ENCODE data around the gene LEPR. TPM values are rescaled to one million over a fixed set of nuclear protein-coding genes. Genes with fewer than 3 reads are reported as not detected.

Gene LEPR
- total RNA-seq, 1 donor from 2014 or later, result 8.9 TPM

DNA sequence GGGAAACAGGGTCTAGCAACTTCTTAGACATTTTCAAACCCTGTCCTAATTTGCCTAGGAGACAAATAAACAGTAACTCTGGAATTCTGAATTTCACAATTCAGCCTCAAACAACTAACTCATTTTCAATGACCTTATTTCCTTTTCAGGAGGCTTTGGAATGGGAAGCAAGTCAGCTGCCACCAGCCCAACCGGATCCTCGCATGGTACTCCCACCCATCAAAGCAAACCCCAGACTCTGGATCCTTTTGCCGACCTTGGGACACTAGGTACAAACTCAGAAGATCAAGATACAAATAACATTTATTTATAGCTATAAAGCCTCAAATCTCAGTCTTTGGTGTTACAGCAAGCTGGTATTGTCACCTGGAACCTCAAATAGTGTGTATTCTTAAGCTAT, 18.9 kb upstream of the LEPR start:
- Mint-ChIP-seq H3K27ac (ENCODE audit: unreplicated experiment) (no peak overlapping the region), H3K36me3 (ENCODE audit: low read depth, unreplicated experiment) (peaks cover 10% of the 10 kb centered on the region), H3K4me3 (ENCODE audit: unreplicated experiment) (no peak overlapping the region), H3K27me3 (ENCODE audit: low read depth, unreplicated experiment) (no peaks in the 10 kb centered on the region), H3K9me3 (ENCODE audit: unreplicated experiment) (peaks cover 3% of the 10 kb centered on the region), H3K4me1 (ENCODE audit: low read depth, unreplicated experiment) (peaks cover 2% of the 10 kb centered on the region)
- TF ChIP-seq, protein P1, sequence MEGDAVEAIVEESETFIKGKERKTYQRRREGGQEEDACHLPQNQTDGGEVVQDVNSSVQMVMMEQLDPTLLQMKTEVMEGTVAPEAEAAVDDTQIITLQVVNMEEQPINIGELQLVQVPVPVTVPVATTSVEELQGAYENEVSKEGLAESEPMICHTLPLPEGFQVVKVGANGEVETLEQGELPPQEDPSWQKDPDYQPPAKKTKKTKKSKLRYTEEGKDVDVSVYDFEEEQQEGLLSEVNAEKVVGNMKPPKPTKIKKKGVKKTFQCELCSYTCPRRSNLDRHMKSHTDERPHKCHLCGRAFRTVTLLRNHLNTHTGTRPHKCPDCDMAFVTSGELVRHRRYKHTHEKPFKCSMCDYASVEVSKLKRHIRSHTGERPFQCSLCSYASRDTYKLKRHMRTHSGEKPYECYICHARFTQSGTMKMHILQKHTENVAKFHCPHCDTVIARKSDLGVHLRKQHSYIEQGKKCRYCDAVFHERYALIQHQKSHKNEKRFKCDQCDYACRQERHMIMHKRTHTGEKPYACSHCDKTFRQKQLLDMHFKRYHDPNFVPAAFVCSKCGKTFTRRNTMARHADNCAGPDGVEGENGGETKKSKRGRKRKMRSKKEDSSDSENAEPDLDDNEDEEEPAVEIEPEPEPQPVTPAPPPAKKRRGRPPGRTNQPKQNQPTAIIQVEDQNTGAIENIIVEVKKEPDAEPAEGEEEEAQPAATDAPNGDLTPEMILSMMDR (IDR thresholded peaks at IDR 0.05; ENCODE audit: insufficient read depth, low read depth, low read length), result no peak
- no peak for TF ChIP-seq EZH2 (IDR thresholded peaks at IDR 0.05; ENCODE audit: insufficient read depth, low read length)
- Histone ChIP-seq H3K9me3 (ENCODE audit: insufficient read depth, low read depth, low read length) (no peaks in the 10 kb centered on the region), H3K4me2 (ENCODE audit: low read length) (no peak overlapping the region), H2AFZ (ENCODE audit: low read depth, low read length) (no peak overlapping the region), H4K20me1 (ENCODE audit: insufficient read depth, low read length) (no peaks in the 10 kb centered on the region), H3K4me3 (ENCODE audit: insufficient read depth, low read depth, low read length) (no peak overlapping the region), H3K9ac (ENCODE audit: low read length) (no peak overlapping the region), H3K36me3 (ENCODE audit: insufficient read depth, low read length) (no peaks in the 10 kb centered on the region), H3K27me3 (ENCODE audit: insufficient read depth, low read length) (no peaks in the 10 kb centered on the region), H3K4me1 (ENCODE audit: insufficient read depth, low read length) (no peaks in the 10 kb centered on the region), H3K27ac (ENCODE audit: low read depth, low read length) (no peak overlapping the region), H3K79me2 (ENCODE audit: insufficient read depth, low read length) (no peaks in the 10 kb centered on the region)
- DNase-seq (ENCODE audit: low read depth), result no peak
- FAIRE-seq, result no peak

DNA sequence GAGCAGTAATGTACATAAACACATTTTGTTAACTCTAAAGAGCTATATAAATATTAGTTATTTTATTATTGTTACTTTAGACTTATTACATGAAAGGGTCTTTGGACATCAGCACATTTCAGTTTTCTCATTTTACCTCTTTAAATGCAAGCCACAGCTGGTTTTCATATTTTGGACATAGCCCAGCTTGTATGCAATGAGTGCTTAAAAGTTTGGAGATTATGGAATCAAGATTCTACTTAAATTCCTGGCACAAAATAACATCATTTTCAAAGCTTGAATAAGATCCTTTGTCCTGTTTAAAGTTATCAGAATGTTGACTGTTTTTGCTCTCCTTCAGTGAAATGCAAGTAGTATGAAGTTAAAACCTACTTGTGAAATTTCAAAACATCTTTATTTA, 15.5 kb upstream of the LEPR start:
- Histone ChIP-seq H4K20me1 (ENCODE audit: insufficient read depth, low read length) (no peaks in the 10 kb centered on the region), H2AFZ (ENCODE audit: low read depth, low read length) (no peak overlapping the region), H3K36me3 (ENCODE audit: insufficient read depth, low read length) (no peaks in the 10 kb centered on the region), H3K4me3 (ENCODE audit: insufficient read depth, low read depth, low read length) (no peak overlapping the region), H3K27ac (ENCODE audit: low read depth, low read length) (no peak overlapping the region), H3K4me1 (ENCODE audit: insufficient read depth, low read length) (no peaks in the 10 kb centered on the region), H3K27me3 (ENCODE audit: insufficient read depth, low read length) (no peaks in the 10 kb centered on the region), H3K9ac (ENCODE audit: low read length) (no peak overlapping the region), H3K79me2 (ENCODE audit: insufficient read depth, low read length) (no peaks in the 10 kb centered on the region), H3K4me2 (ENCODE audit: low read length) (no peak overlapping the region), H3K9me3 (ENCODE audit: insufficient read depth, low read depth, low read length) (no peaks in the 10 kb centered on the region)
- peaks cover 3% of the 10 kb centered on the region for H3K9me3 Mint-ChIP-seq (ENCODE audit: unreplicated experiment)
- TF ChIP-seq, protein P1 (IDR thresholded peaks at IDR 0.05; ENCODE audit: insufficient read depth, low read depth, low read length), result no peak
- no peak for TF ChIP-seq EZH2 (IDR thresholded peaks at IDR 0.05; ENCODE audit: insufficient read depth, low read length)
- peaks cover 6% of the 10 kb centered on the region for H3K4me1 Mint-ChIP-seq (ENCODE audit: low read depth, unreplicated experiment)
- H3K36me3 Mint-ChIP-seq (ENCODE audit: low read depth, unreplicated experiment), result peaks cover 12% of the 10 kb centered on the region
- H3K27ac Mint-ChIP-seq (ENCODE audit: unreplicated experiment), result no peak overlapping the region
- H3K4me3 Mint-ChIP-seq (ENCODE audit: unreplicated experiment), result no peak overlapping the region
- DNase-seq (ENCODE audit: low read depth), result no peak
- no peaks in the 10 kb centered on the region for H3K27me3 Mint-ChIP-seq (ENCODE audit: low read depth, unreplicated experiment)
- FAIRE-seq, result no peak

DNA sequence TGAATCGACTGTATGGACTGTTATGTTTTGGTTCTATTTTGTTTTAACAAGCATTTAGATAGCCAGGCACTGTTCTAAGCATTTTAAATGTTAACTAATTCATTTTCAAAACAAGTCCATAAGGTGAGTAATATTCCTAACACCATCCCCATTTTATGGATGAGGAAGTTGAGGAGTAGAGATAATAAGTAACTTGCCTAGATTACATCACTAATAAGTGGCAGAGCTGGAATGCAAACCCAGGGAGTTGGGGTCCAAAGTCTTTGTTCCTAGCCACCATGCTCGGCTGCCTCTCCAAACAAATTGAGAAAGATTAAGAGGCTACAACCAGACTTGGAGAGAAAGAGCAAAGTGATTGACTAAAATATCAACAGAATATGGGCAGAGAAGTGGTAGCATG, 12.6 kb upstream of the LEPR start:
- DNase-seq (ENCODE audit: low read depth) (no peak), FAIRE-seq (no peak)
- Histone ChIP-seq H2AFZ (ENCODE audit: low read depth, low read length) (no peak overlapping the region), H3K9me3 (ENCODE audit: insufficient read depth, low read depth, low read length) (no peaks in the 10 kb centered on the region), H3K4me2 (ENCODE audit: low read length) (no peak overlapping the region), H4K20me1 (ENCODE audit: insufficient read depth, low read length) (no peaks in the 10 kb centered on the region), H3K9ac (ENCODE audit: low read length) (no peak overlapping the region), H3K27ac (ENCODE audit: low read depth, low read length) (no peak overlapping the region), H3K27me3 (ENCODE audit: insufficient read depth, low read length) (no peaks in the 10 kb centered on the region), H3K79me2 (ENCODE audit: insufficient read depth, low read length) (no peaks in the 10 kb centered on the region), H3K36me3 (ENCODE audit: insufficient read depth, low read length) (no peaks in the 10 kb centered on the region), H3K4me3 (ENCODE audit: insufficient read depth, low read depth, low read length) (no peak overlapping the region), H3K4me1 (ENCODE audit: insufficient read depth, low read length) (peaks cover 6% of the 10 kb centered on the region)
- Mint-ChIP-seq H3K9me3 (ENCODE audit: unreplicated experiment) (peaks cover 3% of the 10 kb centered on the region), H3K4me3 (ENCODE audit: unreplicated experiment) (no peak overlapping the region), H3K27me3 (ENCODE audit: low read depth, unreplicated experiment) (no peaks in the 10 kb centered on the region), H3K27ac (ENCODE audit: unreplicated experiment) (no peak overlapping the region), H3K36me3 (ENCODE audit: low read depth, unreplicated experiment) (peaks cover 9% of the 10 kb centered on the region), H3K4me1 (ENCODE audit: low read depth, unreplicated experiment) (peaks cover 11% of the 10 kb centered on the region)
- no peak for TF ChIP-seq EZH2 (IDR thresholded peaks at IDR 0.05; ENCODE audit: insufficient read depth, low read length)
- TF ChIP-seq, protein P1 (IDR thresholded peaks at IDR 0.05; ENCODE audit: insufficient read depth, low read depth, low read length), result no peak

All from astrocyte (in vitro differentiated cells and primary cell).